ENCODE results near the gene CTIF.
A peak's percentile ranks its signal among the peaks of the same experiment; 100 is the strongest.

GRCh38 chr18:48834413-48835031 lies 295.7 kb downstream of the CTIF start:
- TF ChIP-seq CTCF (IDR thresholded peaks at IDR 0.05; ENCODE audit: low read depth, low read length, missing input control): no peak
- no peak for TF ChIP-seq GABPA (IDR thresholded peaks at IDR 0.05 in 1 of 2, conservative IDR thresholded peaks at IDR 0.05 in 1 of 2)
- TF ChIP-seq TAF1 (conservative IDR thresholded peaks at IDR 0.05): no peak
- TF ChIP-seq, protein P1, sequence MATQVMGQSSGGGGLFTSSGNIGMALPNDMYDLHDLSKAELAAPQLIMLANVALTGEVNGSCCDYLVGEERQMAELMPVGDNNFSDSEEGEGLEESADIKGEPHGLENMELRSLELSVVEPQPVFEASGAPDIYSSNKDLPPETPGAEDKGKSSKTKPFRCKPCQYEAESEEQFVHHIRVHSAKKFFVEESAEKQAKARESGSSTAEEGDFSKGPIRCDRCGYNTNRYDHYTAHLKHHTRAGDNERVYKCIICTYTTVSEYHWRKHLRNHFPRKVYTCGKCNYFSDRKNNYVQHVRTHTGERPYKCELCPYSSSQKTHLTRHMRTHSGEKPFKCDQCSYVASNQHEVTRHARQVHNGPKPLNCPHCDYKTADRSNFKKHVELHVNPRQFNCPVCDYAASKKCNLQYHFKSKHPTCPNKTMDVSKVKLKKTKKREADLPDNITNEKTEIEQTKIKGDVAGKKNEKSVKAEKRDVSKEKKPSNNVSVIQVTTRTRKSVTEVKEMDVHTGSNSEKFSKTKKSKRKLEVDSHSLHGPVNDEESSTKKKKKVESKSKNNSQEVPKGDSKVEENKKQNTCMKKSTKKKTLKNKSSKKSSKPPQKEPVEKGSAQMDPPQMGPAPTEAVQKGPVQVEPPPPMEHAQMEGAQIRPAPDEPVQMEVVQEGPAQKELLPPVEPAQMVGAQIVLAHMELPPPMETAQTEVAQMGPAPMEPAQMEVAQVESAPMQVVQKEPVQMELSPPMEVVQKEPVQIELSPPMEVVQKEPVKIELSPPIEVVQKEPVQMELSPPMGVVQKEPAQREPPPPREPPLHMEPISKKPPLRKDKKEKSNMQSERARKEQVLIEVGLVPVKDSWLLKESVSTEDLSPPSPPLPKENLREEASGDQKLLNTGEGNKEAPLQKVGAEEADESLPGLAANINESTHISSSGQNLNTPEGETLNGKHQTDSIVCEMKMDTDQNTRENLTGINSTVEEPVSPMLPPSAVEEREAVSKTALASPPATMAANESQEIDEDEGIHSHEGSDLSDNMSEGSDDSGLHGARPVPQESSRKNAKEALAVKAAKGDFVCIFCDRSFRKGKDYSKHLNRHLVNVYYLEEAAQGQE (IDR thresholded peaks at IDR 0.05): no peak
- TF ChIP-seq JUND (IDR thresholded peaks at IDR 0.05): peak; percentile 60 to 85
- no peak for TF ChIP-seq SP1 (IDR thresholded peaks at IDR 0.05)
- TF ChIP-seq, protein P2, sequence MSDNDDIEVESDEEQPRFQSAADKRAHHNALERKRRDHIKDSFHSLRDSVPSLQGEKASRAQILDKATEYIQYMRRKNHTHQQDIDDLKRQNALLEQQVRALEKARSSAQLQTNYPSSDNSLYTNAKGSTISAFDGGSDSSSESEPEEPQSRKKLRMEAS (IDR thresholded peaks at IDR 0.05): peak; percentile 73
- TF ChIP-seq FOXA1 (IDR thresholded peaks at IDR 0.05): no peak
- TF ChIP-seq, protein P3, sequence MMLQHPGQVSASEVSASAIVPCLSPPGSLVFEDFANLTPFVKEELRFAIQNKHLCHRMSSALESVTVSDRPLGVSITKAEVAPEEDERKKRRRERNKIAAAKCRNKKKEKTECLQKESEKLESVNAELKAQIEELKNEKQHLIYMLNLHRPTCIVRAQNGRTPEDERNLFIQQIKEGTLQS (IDR thresholded peaks at IDR 0.05): no peak
- no peak for TF ChIP-seq YY1 (IDR thresholded peaks at IDR 0.05)
- peak in 1 of 2 donors; percentile 9 for TF ChIP-seq RXRA (IDR thresholded peaks at IDR 0.05)
- no peak for TF ChIP-seq RAD21 (IDR thresholded peaks at IDR 0.05)
- peak; percentile 48 for TF ChIP-seq NR2F2 (IDR thresholded peaks at IDR 0.05)

Data from liver (tissue), 3 donors.